ENCODE data around the gene RNF123. TPM values are rescaled to one million over a fixed set of nuclear protein-coding genes. Genes with fewer than 3 reads are reported as not detected.

The RNF123 gene
- total and polyA plus RNA-seq, 2 experiments from 2014 or later: 14.6 to 32.5 TPM

DNA sequence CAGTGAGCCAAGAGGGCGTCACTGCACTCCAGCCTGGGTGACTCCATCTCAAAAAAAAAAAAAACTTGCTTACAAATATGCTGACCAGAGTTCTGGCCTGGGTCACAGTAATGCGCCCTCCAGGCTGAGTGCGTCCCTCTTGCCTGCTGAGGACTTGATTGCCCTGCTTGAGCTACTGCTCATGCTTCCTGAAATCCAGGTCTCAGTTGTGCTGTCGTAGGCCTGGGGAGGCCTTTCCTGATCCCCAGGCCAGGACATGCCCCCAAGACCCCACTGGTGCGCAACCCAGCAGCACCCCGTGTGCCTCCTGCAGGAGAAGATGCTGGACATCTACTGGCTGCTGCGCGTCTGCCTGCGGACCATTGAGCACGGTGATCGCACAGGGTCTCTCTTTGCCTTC lies 22.8 kb downstream of the RNF123 start:
- H3K4me3 Mint-ChIP-seq: no peak overlapping the region
- ATAC-seq: no peak
- no peaks in the 10 kb centered on the region for H3K27me3 ChIP-seq (ENCODE audit: insufficient read depth)
- DNase-seq (ENCODE audit: low spot score): no peak
- H3K36me3 ChIP-seq (ENCODE audit: insufficient read depth): no peaks in the 10 kb centered on the region
- H3K79me2 ChIP-seq (replicated peaks; ENCODE audit: insufficient read depth): no peaks in the 10 kb centered on the region
- no peaks in the 10 kb centered on the region for H3K9me2 ChIP-seq (ENCODE audit: insufficient read depth)
- no peak overlapping the region for H3K4me2 ChIP-seq
- H3K4me1 ChIP-seq (ENCODE audit: insufficient read depth): no peaks in the 10 kb centered on the region
- peaks cover 15% of the 10 kb centered on the region for H3K27me3 Mint-ChIP-seq (ENCODE audit: insufficient read depth, low read depth, poor library complexity)
- H3K27ac ChIP-seq (ENCODE audit: low read depth): no peak overlapping the region
- no peak overlapping the region for H2AFZ ChIP-seq
- no peaks in the 10 kb centered on the region for H3K9me3 Mint-ChIP-seq
- H3F3A ChIP-seq (replicated peaks; ENCODE audit: low read depth): no peaks in the 10 kb centered on the region
- peaks cover 6% of the 10 kb centered on the region; the same call in 1 of the 3 replicates for H3K36me3 Mint-ChIP-seq (ENCODE audit: low read depth)
- H3K27ac Mint-ChIP-seq: no peak overlapping the region
- H3K4me3 ChIP-seq: no peak overlapping the region
- no peaks in the 10 kb centered on the region; the same call in 2 of the 3 replicates for H3K4me1 Mint-ChIP-seq
- peaks cover 6% of the 10 kb centered on the region; the same call in 1 of the 2 replicates for H4K20me1 ChIP-seq (replicated peaks; ENCODE audit: insufficient read depth)
- no peak for TF ChIP-seq ETS1 (IDR thresholded peaks at IDR 0.05)
- no peak for TF ChIP-seq ZNF114 (CRISPR knock-in tag; IDR thresholded peaks at IDR 0.05)
- TF ChIP-seq, protein P1, sequence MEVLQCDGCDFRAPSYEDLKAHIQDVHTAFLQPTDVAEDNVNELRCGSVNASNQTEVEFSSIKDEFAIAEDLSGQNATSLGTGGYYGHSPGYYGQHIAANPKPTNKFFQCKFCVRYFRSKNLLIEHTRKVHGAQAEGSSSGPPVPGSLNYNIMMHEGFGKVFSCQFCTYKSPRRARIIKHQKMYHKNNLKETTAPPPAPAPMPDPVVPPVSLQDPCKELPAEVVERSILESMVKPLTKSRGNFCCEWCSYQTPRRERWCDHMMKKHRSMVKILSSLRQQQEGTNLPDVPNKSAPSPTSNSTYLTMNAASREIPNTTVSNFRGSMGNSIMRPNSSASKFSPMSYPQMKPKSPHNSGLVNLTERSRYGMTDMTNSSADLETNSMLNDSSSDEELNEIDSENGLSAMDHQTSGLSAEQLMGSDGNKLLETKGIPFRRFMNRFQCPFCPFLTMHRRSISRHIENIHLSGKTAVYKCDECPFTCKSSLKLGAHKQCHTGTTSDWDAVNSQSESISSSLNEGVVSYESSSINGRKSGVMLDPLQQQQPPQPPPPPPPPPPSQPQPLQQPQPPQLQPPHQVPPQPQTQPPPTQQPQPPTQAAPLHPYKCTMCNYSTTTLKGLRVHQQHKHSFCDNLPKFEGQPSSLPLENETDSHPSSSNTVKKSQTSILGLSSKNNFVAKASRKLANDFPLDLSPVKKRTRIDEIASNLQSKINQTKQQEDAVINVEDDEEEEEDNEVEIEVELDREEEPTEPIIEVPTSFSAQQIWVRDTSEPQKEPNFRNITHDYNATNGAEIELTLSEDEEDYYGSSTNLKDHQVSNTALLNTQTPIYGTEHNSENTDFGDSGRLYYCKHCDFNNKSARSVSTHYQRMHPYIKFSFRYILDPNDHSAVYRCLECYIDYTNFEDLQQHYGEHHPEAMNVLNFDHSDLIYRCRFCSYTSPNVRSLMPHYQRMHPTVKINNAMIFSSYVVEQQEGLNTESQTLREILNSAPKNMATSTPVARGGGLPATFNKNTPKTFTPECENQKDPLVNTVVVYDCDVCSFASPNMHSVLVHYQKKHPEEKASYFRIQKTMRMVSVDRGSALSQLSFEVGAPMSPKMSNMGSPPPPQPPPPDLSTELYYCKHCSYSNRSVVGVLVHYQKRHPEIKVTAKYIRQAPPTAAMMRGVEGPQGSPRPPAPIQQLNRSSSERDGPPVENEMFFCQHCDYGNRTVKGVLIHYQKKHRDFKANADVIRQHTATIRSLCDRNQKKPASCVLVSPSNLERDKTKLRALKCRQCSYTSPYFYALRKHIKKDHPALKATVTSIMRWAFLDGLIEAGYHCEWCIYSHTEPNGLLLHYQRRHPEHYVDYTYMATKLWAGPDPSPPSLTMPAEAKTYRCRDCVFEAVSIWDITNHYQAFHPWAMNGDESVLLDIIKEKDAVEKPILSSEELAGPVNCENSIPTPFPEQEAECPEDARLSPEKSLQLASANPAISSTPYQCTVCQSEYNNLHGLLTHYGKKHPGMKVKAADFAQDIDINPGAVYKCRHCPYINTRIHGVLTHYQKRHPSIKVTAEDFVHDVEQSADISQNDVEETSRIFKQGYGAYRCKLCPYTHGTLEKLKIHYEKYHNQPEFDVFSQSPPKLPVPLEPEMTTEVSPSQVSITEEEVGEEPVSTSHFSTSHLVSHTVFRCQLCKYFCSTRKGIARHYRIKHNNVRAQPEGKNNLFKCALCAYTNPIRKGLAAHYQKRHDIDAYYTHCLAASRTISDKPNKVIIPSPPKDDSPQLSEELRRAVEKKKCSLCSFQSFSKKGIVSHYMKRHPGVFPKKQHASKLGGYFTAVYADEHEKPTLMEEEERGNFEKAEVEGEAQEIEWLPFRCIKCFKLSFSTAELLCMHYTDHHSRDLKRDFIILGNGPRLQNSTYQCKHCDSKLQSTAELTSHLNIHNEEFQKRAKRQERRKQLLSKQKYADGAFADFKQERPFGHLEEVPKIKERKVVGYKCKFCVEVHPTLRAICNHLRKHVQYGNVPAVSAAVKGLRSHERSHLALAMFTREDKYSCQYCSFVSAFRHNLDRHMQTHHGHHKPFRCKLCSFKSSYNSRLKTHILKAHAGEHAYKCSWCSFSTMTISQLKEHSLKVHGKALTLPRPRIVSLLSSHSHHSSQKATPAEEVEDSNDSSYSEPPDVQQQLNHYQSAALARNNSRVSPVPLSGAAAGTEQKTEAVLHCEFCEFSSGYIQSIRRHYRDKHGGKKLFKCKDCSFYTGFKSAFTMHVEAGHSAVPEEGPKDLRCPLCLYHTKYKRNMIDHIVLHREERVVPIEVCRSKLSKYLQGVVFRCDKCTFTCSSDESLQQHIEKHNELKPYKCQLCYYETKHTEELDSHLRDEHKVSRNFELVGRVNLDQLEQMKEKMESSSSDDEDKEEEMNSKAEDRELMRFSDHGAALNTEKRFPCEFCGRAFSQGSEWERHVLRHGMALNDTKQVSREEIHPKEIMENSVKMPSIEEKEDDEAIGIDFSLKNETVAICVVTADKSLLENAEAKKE (CRISPR knock-in tag; IDR thresholded peaks at IDR 0.05): no peak
- no peak for TF ChIP-seq JUNB (IDR thresholded peaks at IDR 0.05; ENCODE audit: unreplicated experiment)
- TF ChIP-seq EZH2phosphoT487 (IDR thresholded peaks at IDR 0.05; ENCODE audit: unreplicated experiment): no peak
- TF ChIP-seq, protein P2, sequence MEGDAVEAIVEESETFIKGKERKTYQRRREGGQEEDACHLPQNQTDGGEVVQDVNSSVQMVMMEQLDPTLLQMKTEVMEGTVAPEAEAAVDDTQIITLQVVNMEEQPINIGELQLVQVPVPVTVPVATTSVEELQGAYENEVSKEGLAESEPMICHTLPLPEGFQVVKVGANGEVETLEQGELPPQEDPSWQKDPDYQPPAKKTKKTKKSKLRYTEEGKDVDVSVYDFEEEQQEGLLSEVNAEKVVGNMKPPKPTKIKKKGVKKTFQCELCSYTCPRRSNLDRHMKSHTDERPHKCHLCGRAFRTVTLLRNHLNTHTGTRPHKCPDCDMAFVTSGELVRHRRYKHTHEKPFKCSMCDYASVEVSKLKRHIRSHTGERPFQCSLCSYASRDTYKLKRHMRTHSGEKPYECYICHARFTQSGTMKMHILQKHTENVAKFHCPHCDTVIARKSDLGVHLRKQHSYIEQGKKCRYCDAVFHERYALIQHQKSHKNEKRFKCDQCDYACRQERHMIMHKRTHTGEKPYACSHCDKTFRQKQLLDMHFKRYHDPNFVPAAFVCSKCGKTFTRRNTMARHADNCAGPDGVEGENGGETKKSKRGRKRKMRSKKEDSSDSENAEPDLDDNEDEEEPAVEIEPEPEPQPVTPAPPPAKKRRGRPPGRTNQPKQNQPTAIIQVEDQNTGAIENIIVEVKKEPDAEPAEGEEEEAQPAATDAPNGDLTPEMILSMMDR (conservative IDR thresholded peaks at IDR 0.05; ENCODE audit: low read depth in 2 of 2): no peak
- TF ChIP-seq ZNF331 (CRISPR knock-in tag; IDR thresholded peaks at IDR 0.05; ENCODE audit: low read depth): no peak
- no peak for TF ChIP-seq POLR2AphosphoS5 (IDR thresholded peaks at IDR 0.05; ENCODE audit: low read depth)
- no peak for TF ChIP-seq STAT1 (IDR thresholded peaks at IDR 0.05; ENCODE audit: unreplicated experiment)
- no peak for TF ChIP-seq EZH2 (IDR thresholded peaks at IDR 0.05; ENCODE audit: low read depth, unreplicated experiment)
- TF ChIP-seq, protein P3, sequence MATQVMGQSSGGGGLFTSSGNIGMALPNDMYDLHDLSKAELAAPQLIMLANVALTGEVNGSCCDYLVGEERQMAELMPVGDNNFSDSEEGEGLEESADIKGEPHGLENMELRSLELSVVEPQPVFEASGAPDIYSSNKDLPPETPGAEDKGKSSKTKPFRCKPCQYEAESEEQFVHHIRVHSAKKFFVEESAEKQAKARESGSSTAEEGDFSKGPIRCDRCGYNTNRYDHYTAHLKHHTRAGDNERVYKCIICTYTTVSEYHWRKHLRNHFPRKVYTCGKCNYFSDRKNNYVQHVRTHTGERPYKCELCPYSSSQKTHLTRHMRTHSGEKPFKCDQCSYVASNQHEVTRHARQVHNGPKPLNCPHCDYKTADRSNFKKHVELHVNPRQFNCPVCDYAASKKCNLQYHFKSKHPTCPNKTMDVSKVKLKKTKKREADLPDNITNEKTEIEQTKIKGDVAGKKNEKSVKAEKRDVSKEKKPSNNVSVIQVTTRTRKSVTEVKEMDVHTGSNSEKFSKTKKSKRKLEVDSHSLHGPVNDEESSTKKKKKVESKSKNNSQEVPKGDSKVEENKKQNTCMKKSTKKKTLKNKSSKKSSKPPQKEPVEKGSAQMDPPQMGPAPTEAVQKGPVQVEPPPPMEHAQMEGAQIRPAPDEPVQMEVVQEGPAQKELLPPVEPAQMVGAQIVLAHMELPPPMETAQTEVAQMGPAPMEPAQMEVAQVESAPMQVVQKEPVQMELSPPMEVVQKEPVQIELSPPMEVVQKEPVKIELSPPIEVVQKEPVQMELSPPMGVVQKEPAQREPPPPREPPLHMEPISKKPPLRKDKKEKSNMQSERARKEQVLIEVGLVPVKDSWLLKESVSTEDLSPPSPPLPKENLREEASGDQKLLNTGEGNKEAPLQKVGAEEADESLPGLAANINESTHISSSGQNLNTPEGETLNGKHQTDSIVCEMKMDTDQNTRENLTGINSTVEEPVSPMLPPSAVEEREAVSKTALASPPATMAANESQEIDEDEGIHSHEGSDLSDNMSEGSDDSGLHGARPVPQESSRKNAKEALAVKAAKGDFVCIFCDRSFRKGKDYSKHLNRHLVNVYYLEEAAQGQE (IDR thresholded peaks at IDR 0.05; ENCODE audit: unreplicated experiment): no peak
- no peak for TF ChIP-seq NANOG (IDR thresholded peaks at IDR 0.05; ENCODE audit: borderline replicate concordance)
- TF ChIP-seq CREB1 (CRISPR knock-in tag; IDR thresholded peaks at IDR 0.05; ENCODE audit: low read depth): no peak

Measured in GM23338 (cell line).